GM20000 (cell line): ENCODE measurements around the gene SLC9A2.

Experiments
- DNase-seq: peaks from one replicate; pipeline ENCODE4 v3.0.0; 2012; ENCODE audit warnings: low spot score
- TF ChIP-seq, protein P1 (sequence below): IDR thresholded peaks from 2 replicates; pipeline ENCODE4 v1.5.1; 2012; ENCODE audit warnings: mild to moderate bottlenecking, control low read depth; ENCODE audit errors: extremely low read depth, missing control alignments

The SLC9A2 gene

GRCh38 chr2:102708847-102709559, 89.7 kb downstream of the SLC9A2 start:
- TF ChIP-seq, protein P1, sequence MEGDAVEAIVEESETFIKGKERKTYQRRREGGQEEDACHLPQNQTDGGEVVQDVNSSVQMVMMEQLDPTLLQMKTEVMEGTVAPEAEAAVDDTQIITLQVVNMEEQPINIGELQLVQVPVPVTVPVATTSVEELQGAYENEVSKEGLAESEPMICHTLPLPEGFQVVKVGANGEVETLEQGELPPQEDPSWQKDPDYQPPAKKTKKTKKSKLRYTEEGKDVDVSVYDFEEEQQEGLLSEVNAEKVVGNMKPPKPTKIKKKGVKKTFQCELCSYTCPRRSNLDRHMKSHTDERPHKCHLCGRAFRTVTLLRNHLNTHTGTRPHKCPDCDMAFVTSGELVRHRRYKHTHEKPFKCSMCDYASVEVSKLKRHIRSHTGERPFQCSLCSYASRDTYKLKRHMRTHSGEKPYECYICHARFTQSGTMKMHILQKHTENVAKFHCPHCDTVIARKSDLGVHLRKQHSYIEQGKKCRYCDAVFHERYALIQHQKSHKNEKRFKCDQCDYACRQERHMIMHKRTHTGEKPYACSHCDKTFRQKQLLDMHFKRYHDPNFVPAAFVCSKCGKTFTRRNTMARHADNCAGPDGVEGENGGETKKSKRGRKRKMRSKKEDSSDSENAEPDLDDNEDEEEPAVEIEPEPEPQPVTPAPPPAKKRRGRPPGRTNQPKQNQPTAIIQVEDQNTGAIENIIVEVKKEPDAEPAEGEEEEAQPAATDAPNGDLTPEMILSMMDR = no peak
- DNase-seq = no peak

- DNase-seq = no peak
- TF ChIP-seq, protein P1 = no peak
Observed at GRCh38 chr2:102717308-102718018, 98.1 kb downstream of the SLC9A2 start.

GRCh38 chr2:102718387-102719316, 99.3 kb downstream of the SLC9A2 start:
- DNase-seq = no peak
- TF ChIP-seq, protein P1 = no peak

DNA sequence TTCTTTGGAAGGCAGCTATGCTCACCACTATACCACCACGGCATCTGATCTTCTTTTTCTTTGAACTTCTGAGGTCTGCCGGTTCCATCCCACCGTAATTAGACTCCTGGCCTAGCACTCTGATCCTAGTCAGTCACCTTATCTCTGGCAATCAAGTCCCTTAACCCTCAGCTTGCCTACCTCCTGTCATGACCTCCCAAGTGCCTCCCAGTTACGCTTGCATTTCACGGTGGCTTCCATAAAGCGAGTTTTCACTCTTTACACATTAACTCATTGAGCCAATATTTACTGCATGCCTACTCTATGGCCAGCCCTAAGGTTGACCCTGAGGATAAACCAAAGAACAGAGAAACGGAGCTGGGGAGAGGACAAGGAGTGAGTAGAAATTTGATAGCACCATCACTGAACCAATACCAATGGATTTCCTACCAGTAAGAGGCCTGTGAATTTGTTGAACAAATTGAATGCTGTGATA, 104.7 kb downstream of the SLC9A2 start:
- TF ChIP-seq, protein P1 = no peak
- DNase-seq = no peak

GRCh38 chr2:102724553-102724952, 105.2 kb downstream of the SLC9A2 start:
- no peak for DNase-seq
- TF ChIP-seq, protein P1 = no peak

- TF ChIP-seq, protein P1 = no peak
- DNase-seq = no peak
Observed at GRCh38 chr2:102726128-102727087, 107.1 kb downstream of the SLC9A2 start.
